AG04450 (cell line): ENCODE measurements around the gene ARHGEF10L. TPM values are rescaled to one million over a fixed set of nuclear protein-coding genes. Genes with fewer than 3 reads are reported as not detected.
A peak's percentile ranks its signal among the peaks of the same experiment; 100 is the strongest.

Experiments
- CTCF ChIA-PET: fragments of 300-600, 350-600 bp; formaldehyde crosslinking; extraction: SDS; loops from one replicate; lab custom pipeline; 2022; ENCODE audit warnings: antibody characterized with exemption, inconsistent platforms; lab: Charles Lee
- POLR2A ChIA-PET: fragments of 350-600 bp; formaldehyde crosslinking; extraction: SDS; loops from one replicate; lab custom pipeline; 2021; ENCODE audit warnings: antibody characterized with exemption, inconsistent platforms; lab: Yijun Ruan, JAX
- DNase-seq: peaks from one replicate; pipeline ENCODE4 v3.0.0-alpha.2; 2011; ENCODE audit warnings: low read depth, low spot score
- H3K27ac ChIP-seq: one replicate; pipeline ENCODE4 v1.5.1; 2012; ENCODE audit warnings: low read depth, low read length, control low read depth
- H3K27me3 ChIP-seq: one replicate; pipeline ENCODE4 v1.6.0; 2012; ENCODE audit warnings: low read length; ENCODE audit not compliant: control insufficient read depth, insufficient read depth
- H3K4me3 ChIP-seq: 2 replicates; pipeline ENCODE4 v1.5.1; 2011; ENCODE audit warnings: mild to moderate bottlenecking, low read depth, low read length, control low read depth
- H3K9me3 ChIP-seq: 2 replicates; pipeline ENCODE4 v1.5.1; 2012; ENCODE audit warnings: low read length; ENCODE audit not compliant: control insufficient read depth, insufficient read depth
- CTCF ChIP-seq: IDR thresholded peaks from 2 replicates; pipeline ENCODE4 v1.5.1; 2011; ENCODE audit warnings: low read depth, low read length, control low read depth, inconsistent platforms
- polyA plus RNA-seq: library from polyadenylated mRNA; depleted of rRNA; stranded (reverse); fragments of >200 nt; gene quantifications from 2 replicates; pipeline ENCODE4 v1.2.3, GENCODE V29; 2011

The ARHGEF10L gene
- polyA plus RNA-seq, 1 experiment: 5.7 TPM

DNA sequence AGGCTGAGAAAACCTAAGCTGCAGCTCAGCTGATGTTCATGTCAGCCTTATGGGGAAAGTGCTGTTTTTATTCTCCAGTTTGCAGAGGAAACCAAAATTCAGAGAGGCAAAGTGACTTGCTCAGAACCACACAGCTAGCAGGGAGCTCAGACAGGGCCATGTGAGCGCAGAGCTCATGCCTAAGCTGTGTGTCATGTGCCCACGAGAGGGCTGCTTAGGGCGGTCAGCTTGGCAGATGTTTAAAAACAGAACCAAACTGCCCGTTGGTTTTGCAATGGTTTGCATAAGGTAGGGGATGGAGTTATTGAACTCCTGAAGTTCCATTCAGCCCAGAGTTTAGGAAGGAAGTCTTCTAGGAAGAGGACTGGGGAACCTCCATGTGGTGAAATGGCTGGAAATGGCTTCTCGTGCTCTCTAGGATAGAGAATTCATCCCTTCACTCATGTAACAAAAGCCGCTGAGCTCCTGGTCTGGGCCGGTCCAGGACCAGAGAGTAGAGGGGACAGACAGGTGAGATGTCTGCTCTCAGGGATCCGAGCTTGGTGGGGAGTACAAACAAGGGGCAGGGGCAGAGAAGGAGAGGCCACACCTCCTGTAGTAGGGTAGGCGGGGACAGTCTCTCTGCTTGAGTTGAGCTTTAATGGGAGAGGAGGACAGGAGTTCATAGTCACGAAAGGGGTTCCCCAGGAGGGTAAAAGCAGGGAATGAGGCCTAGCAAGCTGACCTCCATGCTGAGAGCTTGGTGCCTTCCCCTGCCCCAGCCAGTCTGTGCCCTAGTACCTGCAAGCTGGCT lies 46.9 kb downstream of the ARHGEF10L start:
- H3K27ac ChIP-seq: peak overlapping the region; percentile 69
- CTCF ChIA-PET: interaction anchor here (0.6 to 5.1 kb wide), 5 partner anchors 20 to 108 kb away, joined by 3 to 47 read pairs (median 3); no protein-coding TSS in a partner anchor
- TF ChIP-seq CTCF: no peak
- no peaks in the 10 kb centered on the region for H3K9me3 ChIP-seq
- no peaks in the 10 kb centered on the region for H3K27me3 ChIP-seq
- peak; percentile 73 for DNase-seq
- POLR2A ChIA-PET: interaction anchor here (0.8 kb wide), 2 partner anchors 32 to 36 kb away, joined by 3 read pairs; no protein-coding TSS in a partner anchor
- H3K4me3 ChIP-seq: no peak overlapping the region

DNA sequence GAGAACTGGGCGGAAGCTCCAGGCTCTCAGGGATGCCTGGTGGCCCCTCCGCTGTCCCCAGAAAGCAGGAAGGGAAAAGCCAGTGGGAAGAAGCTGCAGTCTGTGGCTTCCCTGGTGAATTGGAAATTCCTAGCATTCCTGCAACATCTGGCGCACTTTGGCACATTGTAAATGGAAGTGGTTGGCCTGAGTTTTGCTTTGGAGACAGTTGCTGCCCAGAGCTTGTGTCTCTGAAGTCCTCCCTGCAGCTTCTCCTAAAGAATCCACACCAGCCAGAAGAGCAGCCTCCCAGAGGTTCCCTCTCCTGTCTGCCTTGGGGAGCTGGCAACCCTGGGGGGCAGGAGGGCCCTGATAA lies 48.2 kb downstream of the ARHGEF10L start:
- Histone ChIP-seq H3K27me3 (no peaks in the 10 kb centered on the region), H3K9me3 (no peaks in the 10 kb centered on the region), H3K4me3 (no peak overlapping the region), H3K27ac (peak overlapping the region; percentile 82)
- DNase-seq: no peak
- ChIA-PET CTCF (interaction anchor here (0.7 to 5.1 kb wide), 7 partner anchors 8 to 93 kb away, joined by 3 to 47 read pairs (median 3); no protein-coding TSS in a partner anchor), POLR2A (interaction anchor here (0.6 to 1.7 kb wide), 2 partner anchors 18 to 87 kb away, joined by 3 to 5 read pairs; no protein-coding TSS in a partner anchor)
- no peak for TF ChIP-seq CTCF

DNA sequence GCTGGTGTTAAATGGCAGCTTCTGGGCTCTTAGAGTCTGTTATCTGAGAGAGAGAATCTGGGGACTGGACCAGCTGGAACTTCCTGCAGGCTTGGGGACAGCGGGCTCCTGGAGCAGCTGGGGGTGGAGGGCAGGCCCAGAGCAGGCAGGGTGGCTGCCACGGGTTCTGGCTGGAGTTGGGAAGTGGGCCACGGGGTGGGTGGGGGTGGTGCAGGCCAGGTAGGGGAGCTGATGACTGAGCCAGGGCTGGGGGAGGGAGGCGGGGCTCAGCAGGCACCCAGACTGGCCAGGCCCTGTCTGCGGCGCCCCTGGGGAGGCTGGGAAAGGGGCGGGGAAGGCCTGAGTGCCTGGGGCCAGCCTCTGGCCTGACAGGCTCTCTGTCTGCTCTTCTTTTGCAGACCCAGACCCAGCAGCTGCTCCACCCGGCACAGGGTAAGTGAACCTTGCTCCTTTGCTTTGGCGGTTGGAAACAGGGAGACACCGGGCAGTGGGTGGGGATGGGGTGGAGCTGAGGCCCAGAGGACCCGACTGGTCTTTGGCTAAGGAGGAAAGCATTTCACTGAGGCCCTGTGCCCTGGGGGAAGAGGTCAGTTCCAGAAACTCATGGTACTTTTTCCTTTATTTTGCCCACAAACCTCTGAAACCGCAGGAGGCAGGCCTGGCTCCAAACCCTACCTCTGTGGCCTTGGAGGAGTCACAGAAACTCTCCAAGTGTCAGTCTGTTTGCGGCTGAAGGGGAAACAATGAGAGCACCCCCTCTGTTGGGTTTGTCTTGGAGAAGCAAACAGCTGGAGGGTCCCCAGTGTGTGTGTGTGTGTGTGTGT lies 48.8 kb downstream of the ARHGEF10L start:
- H3K27ac ChIP-seq: peak overlapping the region; percentile 82
- no peaks in the 10 kb centered on the region for H3K27me3 ChIP-seq
- CTCF ChIA-PET: interaction anchor here (0.7 to 5.1 kb wide), 5 partner anchors 8 to 93 kb away, joined by 3 to 47 read pairs (median 4); no protein-coding TSS in a partner anchor
- 0 out of 2 replicates have a peak overlapping the region, but pooled peaks have one; percentile 13 for H3K4me3 ChIP-seq
- DNase-seq: no peak
- no peaks in the 10 kb centered on the region for H3K9me3 ChIP-seq
- no peak for TF ChIP-seq CTCF
- POLR2A ChIA-PET: interaction anchor here (0.6 to 1.7 kb wide), 2 partner anchors 18 to 86 kb away, joined by 3 to 5 read pairs; no protein-coding TSS in a partner anchor

DNA sequence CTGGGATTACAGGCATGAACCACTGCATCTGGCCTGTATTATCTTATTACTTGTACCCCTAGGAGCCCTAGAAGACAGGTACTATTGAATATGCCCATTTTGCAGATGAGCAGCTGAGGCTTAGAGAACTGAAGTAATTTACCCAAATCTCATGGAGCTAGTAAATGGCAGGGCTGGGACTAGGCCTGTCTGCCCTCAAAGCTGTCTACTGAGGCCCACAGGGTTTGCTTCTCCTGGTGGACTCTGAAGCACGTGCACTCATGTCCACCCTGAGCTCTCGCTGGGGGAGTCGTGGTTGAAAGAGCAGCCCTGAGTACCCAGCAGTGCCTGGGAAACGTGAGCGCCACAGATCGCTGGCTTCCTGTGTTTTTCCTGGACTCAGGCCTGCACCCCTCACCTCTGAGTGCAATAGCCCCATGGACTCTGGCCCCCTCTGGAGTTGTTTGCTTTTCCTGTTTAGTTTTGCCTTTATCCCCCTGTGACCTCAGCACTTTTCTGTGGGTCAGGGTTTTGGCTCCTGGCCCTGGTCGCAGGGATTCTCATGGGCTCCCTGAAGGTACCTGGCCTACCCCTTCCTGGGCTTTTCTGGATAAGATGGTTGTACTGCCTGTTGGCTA lies 52.4 kb downstream of the ARHGEF10L start:
- Histone ChIP-seq H3K27me3 (no peaks in the 10 kb centered on the region), H3K27ac (no peak overlapping the region), H3K4me3 (no peak overlapping the region), H3K9me3 (no peaks in the 10 kb centered on the region)
- ChIA-PET CTCF (interaction anchor here (1.1 to 1.2 kb wide), 2 partner anchors 16 to 97 kb away, joined by 3 to 6 read pairs; no protein-coding TSS in a partner anchor), POLR2A (interaction anchor here (0.7 kb wide), 1 partner anchor 57 kb away, joined by 5 read pairs; no protein-coding TSS in a partner anchor)
- DNase-seq: no peak
- no peak for TF ChIP-seq CTCF
